ENCODE results near the gene HSDL1.

HSDL1 gene

DNA sequence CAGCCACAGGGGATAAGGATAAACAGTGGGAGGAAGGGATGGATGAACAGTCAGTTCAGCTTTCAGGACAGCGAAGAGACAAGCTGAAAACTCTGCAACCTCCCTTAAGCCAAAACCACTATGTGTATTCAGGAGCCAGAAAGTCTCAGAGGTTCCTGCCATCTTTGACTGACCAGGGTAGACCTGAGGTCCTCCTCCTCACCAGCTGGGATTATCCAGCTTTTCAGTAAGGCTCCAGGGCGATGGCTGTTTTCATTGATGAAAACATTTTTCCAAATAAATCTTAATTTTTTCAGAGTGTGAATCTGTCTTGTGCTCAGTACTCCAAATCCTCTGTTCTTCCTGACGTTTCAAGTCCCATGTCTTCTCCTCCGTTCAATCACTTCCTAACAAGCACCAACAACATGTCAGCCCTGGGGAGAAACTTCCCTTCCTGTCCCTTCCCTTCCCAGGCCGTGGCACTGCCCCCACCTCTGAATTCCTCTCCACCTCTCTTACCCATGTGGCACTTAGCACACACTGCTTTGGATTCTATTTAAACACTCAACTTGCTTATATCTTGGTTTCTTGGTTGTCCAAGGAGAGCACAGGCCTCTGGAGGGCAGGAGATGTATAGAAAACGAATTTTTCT lies 5.2 kb downstream of the HSDL1 start:
- H3K79me2 ChIP-seq (ENCODE audit: insufficient read depth, low read length): peaks cover 95% of the 10 kb centered on the region
- H3K4me2 ChIP-seq (ENCODE audit: insufficient read depth, low read length): peak overlapping the region; percentile 61
- H3K4me1 ChIP-seq (ENCODE audit: insufficient read depth, low read length): peaks cover 84% of the 10 kb centered on the region
- no peak for DNase-seq
- no peak for ATAC-seq (ENCODE audit: insufficient read depth, low read depth)
- TF ChIP-seq, protein P1, sequence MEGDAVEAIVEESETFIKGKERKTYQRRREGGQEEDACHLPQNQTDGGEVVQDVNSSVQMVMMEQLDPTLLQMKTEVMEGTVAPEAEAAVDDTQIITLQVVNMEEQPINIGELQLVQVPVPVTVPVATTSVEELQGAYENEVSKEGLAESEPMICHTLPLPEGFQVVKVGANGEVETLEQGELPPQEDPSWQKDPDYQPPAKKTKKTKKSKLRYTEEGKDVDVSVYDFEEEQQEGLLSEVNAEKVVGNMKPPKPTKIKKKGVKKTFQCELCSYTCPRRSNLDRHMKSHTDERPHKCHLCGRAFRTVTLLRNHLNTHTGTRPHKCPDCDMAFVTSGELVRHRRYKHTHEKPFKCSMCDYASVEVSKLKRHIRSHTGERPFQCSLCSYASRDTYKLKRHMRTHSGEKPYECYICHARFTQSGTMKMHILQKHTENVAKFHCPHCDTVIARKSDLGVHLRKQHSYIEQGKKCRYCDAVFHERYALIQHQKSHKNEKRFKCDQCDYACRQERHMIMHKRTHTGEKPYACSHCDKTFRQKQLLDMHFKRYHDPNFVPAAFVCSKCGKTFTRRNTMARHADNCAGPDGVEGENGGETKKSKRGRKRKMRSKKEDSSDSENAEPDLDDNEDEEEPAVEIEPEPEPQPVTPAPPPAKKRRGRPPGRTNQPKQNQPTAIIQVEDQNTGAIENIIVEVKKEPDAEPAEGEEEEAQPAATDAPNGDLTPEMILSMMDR (IDR thresholded peaks at IDR 0.05; ENCODE audit: borderline replicate concordance, extremely low read depth, low read length, poor library complexity, severe bottlenecking): no peak
- no peak for TF ChIP-seq EZH2 (IDR thresholded peaks at IDR 0.05; ENCODE audit: borderline replicate concordance, low read depth, low read length, severe bottlenecking)
- no peak overlapping the region for H2AFZ ChIP-seq (ENCODE audit: low read depth, low read length)
- peak overlapping the region; percentile 47 for H3K9ac ChIP-seq (ENCODE audit: low read depth, low read length)
- peaks cover 9% of the 10 kb centered on the region for H3K36me3 ChIP-seq (ENCODE audit: insufficient read depth, low read length)
- 0 out of 4 replicates have a peak overlapping the region, but pooled peaks of 1 of the 2 experiments have one; percentile 2 for H3K4me3 ChIP-seq (ENCODE audit: low read depth in 1 of 2, low read length in 2 of 2)
- H3K27ac ChIP-seq (ENCODE audit: low read length): peak overlapping the region; percentile 86
- no peaks in the 10 kb centered on the region for H3K9me3 ChIP-seq (ENCODE audit: insufficient read depth, low read length, severe bottlenecking)
- peaks cover 56% of the 10 kb centered on the region for H4K20me1 ChIP-seq (ENCODE audit: insufficient read depth, low read length)
- H3K27me3 ChIP-seq (ENCODE audit: insufficient read depth, low read length, poor library complexity): no peaks in the 10 kb centered on the region

DNA sequence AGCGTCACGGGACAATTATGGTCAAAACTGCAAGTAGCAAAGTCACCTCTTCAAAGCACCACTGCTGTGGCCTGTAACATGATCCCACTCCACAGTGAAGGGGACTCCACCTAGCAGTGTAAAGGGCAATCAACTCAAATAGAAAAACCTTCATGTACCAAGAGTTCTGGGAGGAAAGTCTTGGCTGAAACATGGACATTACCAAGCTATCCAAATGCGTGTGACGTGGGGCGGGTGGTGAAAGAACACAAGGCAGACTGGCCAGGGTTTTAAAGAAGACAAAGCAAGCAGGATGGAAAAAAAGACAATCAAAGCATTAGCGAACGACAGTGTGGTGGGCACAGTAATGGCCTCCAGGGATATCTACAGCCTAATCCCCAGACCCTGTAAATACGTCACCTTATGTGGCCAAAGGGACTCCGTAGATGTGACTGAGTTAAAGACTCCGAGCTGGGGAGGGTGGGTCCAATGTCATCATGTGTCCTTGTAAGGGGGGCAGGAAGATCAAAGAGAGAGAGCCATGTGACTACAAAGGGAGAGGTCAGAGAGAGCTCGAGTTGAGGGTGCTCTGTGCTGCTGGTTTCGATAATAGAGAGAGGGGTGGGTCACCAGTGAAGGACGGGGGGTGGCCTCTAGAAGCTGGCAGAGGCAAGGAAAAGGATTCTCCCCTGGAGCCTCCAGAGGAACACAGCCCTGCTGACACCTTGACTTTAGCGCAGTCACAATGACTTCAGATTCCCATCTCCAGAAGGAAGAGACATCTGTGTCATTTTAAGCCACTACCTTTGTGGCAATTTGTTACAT lies 6.0 kb downstream of the HSDL1 start:
- Histone ChIP-seq H3K9ac (ENCODE audit: low read depth, low read length) (peak overlapping the region; percentile 47), H3K27me3 (ENCODE audit: insufficient read depth, low read length, poor library complexity) (no peaks in the 10 kb centered on the region), H3K36me3 (ENCODE audit: insufficient read depth, low read length) (peaks cover 9% of the 10 kb centered on the region), H2AFZ (ENCODE audit: low read depth, low read length) (no peak overlapping the region), H3K27ac (ENCODE audit: low read length) (peak overlapping the region; percentile 86), H4K20me1 (ENCODE audit: insufficient read depth, low read length) (peaks cover 55% of the 10 kb centered on the region), H3K9me3 (ENCODE audit: insufficient read depth, low read length, severe bottlenecking) (no peaks in the 10 kb centered on the region), H3K4me2 (ENCODE audit: insufficient read depth, low read length) (peak overlapping the region; percentile 61), H3K79me2 (ENCODE audit: insufficient read depth, low read length) (peaks cover 95% of the 10 kb centered on the region), H3K4me3 (ENCODE audit: low read depth in 1 of 2, low read length in 2 of 2) (peak overlapping the region in 1 of 2 experiments; percentile 37; a peak in 2 of 4 replicates), H3K4me1 (ENCODE audit: insufficient read depth, low read length) (peaks cover 81% of the 10 kb centered on the region)
- no peak for TF ChIP-seq EZH2 (IDR thresholded peaks at IDR 0.05; ENCODE audit: borderline replicate concordance, low read depth, low read length, severe bottlenecking)
- TF ChIP-seq, protein P1 (IDR thresholded peaks at IDR 0.05; ENCODE audit: borderline replicate concordance, extremely low read depth, low read length, poor library complexity, severe bottlenecking): no peak
- DNase-seq: peak; percentile 57
- ATAC-seq (ENCODE audit: insufficient read depth, low read depth): peak; percentile 84

- H3K4me2 ChIP-seq (ENCODE audit: insufficient read depth, low read length): peak overlapping the region; percentile 61
- no peaks in the 10 kb centered on the region for H3K9me3 ChIP-seq (ENCODE audit: insufficient read depth, low read length, severe bottlenecking)
- peak overlapping the region; percentile 47; the same call in 1 of the 2 replicates for H3K9ac ChIP-seq (ENCODE audit: low read depth, low read length)
- H4K20me1 ChIP-seq (ENCODE audit: insufficient read depth, low read length): peaks cover 51% of the 10 kb centered on the region
- H3K36me3 ChIP-seq (ENCODE audit: insufficient read depth, low read length): peaks cover 9% of the 10 kb centered on the region
- peaks cover 95% of the 10 kb centered on the region for H3K79me2 ChIP-seq (ENCODE audit: insufficient read depth, low read length)
- peaks cover 76% of the 10 kb centered on the region for H3K4me1 ChIP-seq (ENCODE audit: insufficient read depth, low read length)
- H3K4me3 ChIP-seq (ENCODE audit: low read depth in 1 of 2, low read length in 2 of 2): no peak overlapping the region
- ATAC-seq (ENCODE audit: insufficient read depth, low read depth): no peak
- DNase-seq: no peak
- H3K27ac ChIP-seq (ENCODE audit: low read length): peak overlapping the region; percentile 86
- TF ChIP-seq, protein P1 (IDR thresholded peaks at IDR 0.05; ENCODE audit: borderline replicate concordance, extremely low read depth, low read length, poor library complexity, severe bottlenecking): no peak
- no peak for TF ChIP-seq EZH2 (IDR thresholded peaks at IDR 0.05; ENCODE audit: borderline replicate concordance, low read depth, low read length, severe bottlenecking)
- no peaks in the 10 kb centered on the region for H3K27me3 ChIP-seq (ENCODE audit: insufficient read depth, low read length, poor library complexity)
- no peak overlapping the region for H2AFZ ChIP-seq (ENCODE audit: low read depth, low read length)
Observed at GRCh38 chr16:84138500-84138823, 6.5 kb downstream of the HSDL1 start.
